GM12872 (cell line): ENCODE data around the gene TCF12.

Source experiments
- CTCF ChIP-seq: IDR thresholded peaks from 3 replicates; pipeline ENCODE4 v1.5.1; 2011; ENCODE audit warnings: low read depth, mild to moderate bottlenecking, low read length, moderate library complexity; ENCODE audit not compliant: insufficient read depth

TCF12 gene

GRCh38 chr15:57171426-57171825 is 253.0 kb downstream of the TCF12 start:
- no peak for TF ChIP-seq CTCF

GRCh38 chr15:57172925-57173324 is 254.5 kb downstream of the TCF12 start:
- no peak for TF ChIP-seq CTCF

- TF ChIP-seq CTCF: no peak
Measured at GRCh38 chr15:57183041-57183440, 264.6 kb downstream of the TCF12 start.

- TF ChIP-seq CTCF: no peak
Measured at GRCh38 chr15:57183614-57184344, 265.3 kb downstream of the TCF12 start.

- TF ChIP-seq CTCF: no peak
Measured at GRCh38 chr15:57184502-57184901, 266.1 kb downstream of the TCF12 start.

- TF ChIP-seq CTCF: no peak
Measured at GRCh38 chr15:57185507-57186074, 267.1 kb downstream of the TCF12 start.

- TF ChIP-seq CTCF: no peak
Measured at GRCh38 chr15:57189466-57189865, 271.0 kb downstream of the TCF12 start.
